HepG2 (cell line): ENCODE data around the gene HSD11B1. TPM values are rescaled to one million over a fixed set of nuclear protein-coding genes. Genes with fewer than 3 reads are reported as not detected.

Source experiments
- ATAC-seq: fragments of 200-7000 bp; cut with Tn5 transposase; 3 replicates; pipeline ENCODE4 v1.9.1; 2020; ENCODE audit warnings: mild to moderate bottlenecking, moderate library complexity
- BruUV-seq: library from RNA; stranded (reverse); fragments of 400-500 nt; replicated peaks from 2 replicates; lab custom pipeline; 2021; lab: Mats Ljungman, UMichigan
- CTCF ChIA-PET: fragments of 300-600 bp; formaldehyde crosslinking; extraction: SDS; loops from one replicate; lab custom pipeline; 2021; ENCODE audit warnings: low total read pairs, inconsistent platforms, low intra/inter-chr PET ratio; lab: Yijun Ruan, JAX
- POLR2A ChIA-PET: fragments of 350-600 bp; sonication (Branson Sonifier 250); formaldehyde crosslinking; loops from one replicate; lab custom pipeline; 2020; ENCODE audit warnings: antibody characterized with exemption, inconsistent platforms; lab: Yijun Ruan, JAX
- DNase-seq: peaks from one replicate; pipeline ENCODE4 v3.0.0-alpha.2; 2015; ENCODE audit warnings: low spot score
- FAIRE-seq: peaks from 3 replicates; lab custom pipeline; 2011; peaks lifted over from hg19 to GRCh38; lab: Jason Lieb, UNC
- H2AFZ ChIP-seq: one replicate; pipeline ENCODE4 v1.6.1; 2011; ENCODE audit warnings: low read length, inconsistent platforms
- H3K27ac ChIP-seq: fragments of 300-600 bp; 3 replicates; pipeline ENCODE4 v1.8.0; 2011; ENCODE audit warnings: mixed run types, mild to moderate bottlenecking, mixed read lengths, low read length, inconsistent platforms; ENCODE audit not compliant: insufficient read depth; ENCODE audit errors: extremely low read length
- H3K27me3 ChIP-seq, 2 experiments: fragments of 200-600 bp in 1 of 2; 2 replicates in 1 of 2; 3 replicates in 1 of 2; pipeline versions ENCODE4 v1.6.0 to v1.8.0; 2011; ENCODE audit warnings: low read length in 2 of 2, mild to moderate bottlenecking in 2 of 2, moderate library complexity in 2 of 2, inconsistent platforms in 1 of 2; ENCODE audit not compliant: insufficient read depth in 2 of 2, control insufficient read depth in 1 of 2
- H3K36me3 ChIP-seq, 2 experiments: fragments of 200-600 bp in 1 of 2; replicated peaks in 1 of 2; 2 replicates in 1 of 2; 3 replicates in 1 of 2; pipeline versions ENCODE4 v1.5.1 to v1.8.0; 2011; ENCODE audit warnings: low read length in 2 of 2, inconsistent platforms in 1 of 2; ENCODE audit not compliant: insufficient read depth in 2 of 2, control insufficient read depth in 1 of 2
- H3K4me1 ChIP-seq: 2 replicates; pipeline ENCODE4 v1.5.1; 2012; ENCODE audit warnings: low read length, inconsistent platforms; ENCODE audit not compliant: insufficient read depth
- H3K4me2 ChIP-seq: 2 replicates; pipeline ENCODE4 v1.6.0; 2011; ENCODE audit warnings: low read depth, low read length, inconsistent platforms
- H3K4me3 ChIP-seq, 3 experiments: fragments of 200-600 bp in 1 of 3; sonication (generic), shearing (Covaris generic) in 1 of 3; replicated peaks in 1 of 3; 2 replicates each; pipeline ENCODE4 v1.5.1; 2011 to 2016; ENCODE audit warnings: low read length in 3 of 3, inconsistent platforms in 2 of 3, low read depth in 2 of 3, mild to moderate bottlenecking in 2 of 3, control low read depth in 1 of 3, mixed read lengths in 1 of 3; ENCODE audit not compliant: insufficient read depth in 1 of 3
- H3K79me2 ChIP-seq: one replicate; pipeline ENCODE4 v1.6.1; 2011; ENCODE audit warnings: low read length, inconsistent platforms; ENCODE audit not compliant: insufficient read depth
- H3K9ac ChIP-seq: 2 replicates; pipeline ENCODE4 v1.6.0; 2011; ENCODE audit warnings: mild to moderate bottlenecking, low read depth, low read length, inconsistent platforms; ENCODE audit not compliant: insufficient read depth
- H3K9me3 ChIP-seq: 2 replicates; pipeline ENCODE4 v1.5.1; 2012; ENCODE audit warnings: mild to moderate bottlenecking, low read length
- H4K20me1 ChIP-seq: 2 replicates; pipeline ENCODE4 v1.6.0; 2011; ENCODE audit warnings: inconsistent platforms, mild to moderate bottlenecking, low read length, moderate library complexity; ENCODE audit not compliant: insufficient read depth
- ATF4 ChIP-seq, 2 experiments: fragments of 450-650 bp in 1 of 2; sonication (generic) in 1 of 2; formaldehyde crosslinking; IDR thresholded peaks; 2 replicates each; pipeline versions ENCODE4 v1.5.0 to v1.8.0; 2020 to 2022; ENCODE audit warnings: mild to moderate bottlenecking in 1 of 2, missing genetic modification reagents in 1 of 2
- CEBPG ChIP-seq: IDR thresholded peaks from 2 replicates; pipeline ENCODE4 v1.6.1; 2016
- KDM4B ChIP-seq: sonication (generic); formaldehyde crosslinking; IDR thresholded peaks from 2 replicates; pipeline ENCODE4 v1.4.0; 2020; ENCODE audit warnings: missing genetic modification reagents
- LRRFIP1 ChIP-seq: sonication (generic); formaldehyde crosslinking; conservative IDR thresholded peaks from 2 replicates; pipeline ENCODE4 v1.4.0; 2020; ENCODE audit warnings: missing genetic modification reagents
- MEIS1 ChIP-seq: sonication (generic); formaldehyde crosslinking; IDR thresholded peaks from 2 replicates; pipeline ENCODE4 v1.9.0; 2021; ENCODE audit warnings: mild to moderate bottlenecking, missing genetic modification reagents, moderate library complexity, borderline replicate concordance
- NFIC ChIP-seq: IDR thresholded peaks from 2 replicates; pipeline ENCODE4 v1.6.1; 2012; ENCODE audit warnings: mild to moderate bottlenecking, low read length, inconsistent platforms
- SIX4 ChIP-seq: sonication (generic); formaldehyde crosslinking; IDR thresholded peaks from 2 replicates; pipeline ENCODE4 v1.4.0; 2020; ENCODE audit warnings: missing genetic modification reagents
- TEAD3 ChIP-seq: optimal IDR thresholded peaks from 2 replicates; pipeline ENCODE3; 2016; ENCODE audit warnings: borderline replicate concordance
- USF2 ChIP-seq, 2 experiments: sonication (generic) in 1 of 2; formaldehyde crosslinking in 1 of 2; IDR thresholded peaks; 2 replicates each; pipeline versions ENCODE4 v1.5.1 to v1.6.1; 2011 to 2020; ENCODE audit warnings: borderline replicate concordance in 1 of 2, low read depth in 1 of 2, low read length in 1 of 2, mild to moderate bottlenecking in 1 of 2, missing genetic modification reagents in 1 of 2, moderate library complexity in 1 of 2
- ZBTB26 ChIP-seq: IDR thresholded peaks from 2 replicates; pipeline ENCODE4 v1.6.1; 2016; ENCODE audit warnings: missing compliant biosample characterization, missing genetic modification reagents, borderline replicate concordance
- ZFP36 ChIP-seq: fragments of 150-350 bp; IDR thresholded peaks from 2 replicates; pipeline ENCODE4 v1.6.1; 2018; ENCODE audit warnings: borderline replicate concordance, low read length, low read depth; ENCODE audit not compliant: partially characterized antibody
- ZNF501 ChIP-seq: sonication (generic); formaldehyde crosslinking; IDR thresholded peaks from 2 replicates; pipeline ENCODE4 v1.5.1; 2020; ENCODE audit warnings: mild to moderate bottlenecking, moderate library complexity, missing genetic modification reagents
- ZNF597 ChIP-seq: sonication (generic); formaldehyde crosslinking; IDR thresholded peaks from 2 replicates; pipeline ENCODE4 v1.5.0; 2020; ENCODE audit warnings: missing genetic modification reagents
- ZNF619 ChIP-seq: sonication (generic); formaldehyde crosslinking; IDR thresholded peaks from 2 replicates; pipeline ENCODE4 v1.4.0; 2020; ENCODE audit warnings: mild to moderate bottlenecking, missing genetic modification reagents
- ZNF660 ChIP-seq: sonication (generic); formaldehyde crosslinking; IDR thresholded peaks from 2 replicates; pipeline ENCODE4 v1.5.1; 2020; ENCODE audit warnings: mild to moderate bottlenecking, low read depth, missing genetic modification reagents, borderline replicate concordance
- ZNF816 ChIP-seq: sonication (generic); formaldehyde crosslinking; IDR thresholded peaks from 2 replicates; pipeline ENCODE4 v1.8.0; 2022; ENCODE audit warnings: missing genetic modification reagents, mild to moderate bottlenecking, borderline replicate concordance
- WGBS: methylation state at CpG from one replicate; pipeline ENCODE4 v1.1.6; 2017; ENCODE audit warnings: low lambda C conversion rate; 5-methylcytosine and 5-hydroxymethylcytosine counted together
- in situ Hi-C: cut with HindIII; loops from 2 replicates; pipeline ENCODE4 v1.10.0; 2017; ENCODE audit warnings: low pct_unique_long_range_greater_than_20kb; ENCODE audit not compliant: extremely low pct_ligation_motif_present
- intact Hi-C: fragments of 100-400 bp; cut with micrococcal nuclease; formaldehyde crosslinking; loops from one replicate; pipeline ENCODE4 v1.10.0; 2022; ENCODE audit not compliant: unreplicated experiment
- polyA plus RNA-seq, 8 experiments: library from polyadenylated mRNA; depleted of rRNA in 3 of 8; stranded (reverse) in 7 of 8; unstranded in 1 of 8; fragments of >200 nt; fragmentation: Illumina TruSeq in 4 of 8; extraction: Trizol in 4 of 8; gene quantifications; 2 replicates each; pipeline versions ENCODE4 v1.2.1 to v1.2.3, GENCODE V29; 2011 to 2016; ENCODE audit warnings: low read depth in 4 of 8, missing spikeins in 1 of 8, mixed read lengths in 1 of 8; ENCODE audit not compliant: insufficient read depth in 1 of 8
- total RNA-seq, 5 experiments: library from RNA; depleted of rRNA; stranded (reverse); fragments of >200 nt; fragmentation: Illumina TruSeq; extraction: Trizol; gene quantifications; 2 replicates each; pipeline ENCODE4 v1.2.3, GENCODE V29; 2016; ENCODE audit warnings: low read depth in 1 of 5

Gene HSD11B1
- total and polyA plus RNA-seq, 2 of the 13 experiments (the other 11 are each of a cell fraction or from before 2014, with no cell fraction given), result not detected

- H3K4me1 ChIP-seq, result no peaks in the 10 kb centered on the region
- H3K4me3 ChIP-seq, result no peak overlapping the region
- CTCF ChIA-PET, result no interaction called here
- no peak overlapping the region for H3K4me2 ChIP-seq
- intact Hi-C loops, result no loop called here
- POLR2A ChIA-PET, result no interaction called here
- FAIRE-seq (no peak), DNase-seq (no peak), ATAC-seq (no peak)
- H3K27ac ChIP-seq, result no peak overlapping the region
- H4K20me1 ChIP-seq, result no peaks in the 10 kb centered on the region
- no peak overlapping the region for H3K9ac ChIP-seq
- in situ Hi-C loops, result loop anchor here (25.0 kb wide), 1 partner anchor 602 kb away; no protein-coding TSS in a partner anchor
- no peaks in the 10 kb centered on the region for H3K9me3 ChIP-seq
- H3K36me3 ChIP-seq, result no peaks in the 10 kb centered on the region
- H3K79me2 ChIP-seq, result no peaks in the 10 kb centered on the region
- H3K27me3 ChIP-seq, result no peaks in the 10 kb centered on the region
- no peak overlapping the region for H2AFZ ChIP-seq
- no TSS peak for BruUV-seq
- WGBS, result 0% methylated on average over 2 of the region's 2 CpGs
- TF ChIP-seq MEIS1 (CRISPR knock-in tag), result no peak
- no peak for TF ChIP-seq ZNF660 (CRISPR knock-in tag)
- no peak for TF ChIP-seq ZNF619 (CRISPR knock-in tag)
- TF ChIP-seq ZNF597 (CRISPR knock-in tag), result no peak
- no peak for TF ChIP-seq ZBTB26 (CRISPR knock-in tag)
- TF ChIP-seq SIX4 (CRISPR knock-in tag), result no peak
- no peak for TF ChIP-seq KDM4B (CRISPR knock-in tag)
- no peak for TF ChIP-seq TEAD3
- no peak for TF ChIP-seq ZNF501 (CRISPR knock-in tag)
- TF ChIP-seq ZNF816 (CRISPR knock-in tag), result no peak
- no peak for TF ChIP-seq NFIC
- no peak for TF ChIP-seq LRRFIP1 (CRISPR knock-in tag)
- no peak for TF ChIP-seq CEBPG (CRISPR knock-in tag)
- TF ChIP-seq ZFP36, result no peak
- no peak for TF ChIP-seq ATF4 (CRISPR knock-in tag; IDR thresholded peaks at IDR 0.05)
- TF ChIP-seq USF2 (IDR thresholded peaks at IDR 0.05; ENCODE audit: low read depth, low read length), result no peak
- TF ChIP-seq USF2 (CRISPR knock-in tag; IDR thresholded peaks at IDR 0.05; ENCODE audit: borderline replicate concordance), result no peak
Observed at GRCh38 chr1:209714338-209714737, 9.7 kb downstream of the HSD11B1 start.
